ENCODE data around the gene SLC2A10. TPM values are rescaled to one million over a fixed set of nuclear protein-coding genes. Genes with fewer than 3 reads are reported as not detected.

The SLC2A10 gene
- total and polyA plus RNA-seq, 10 of the 15 experiments (the other 5 are each of a cell fraction or from before 2014, with no cell fraction given) = not detected

- Histone ChIP-seq H3K4me3 (no peak overlapping the region), H2AFZ (ENCODE audit: control insufficient read depth, low read depth, low read length) (no peak overlapping the region), H3K4me1 (ENCODE audit: control insufficient read depth, insufficient read depth, low read length) (no peaks in the 10 kb centered on the region), H3K27me3 (replicated peaks in 1 of 2; ENCODE audit: control insufficient read depth in 2 of 2, insufficient read depth in 2 of 2, low read length in 1 of 2) (no peaks in the 10 kb centered on the region), H4K20me1 (ENCODE audit: control insufficient read depth, insufficient read depth) (no peaks in the 10 kb centered on the region), H3K9me3 (replicated peaks; ENCODE audit: control insufficient read depth, insufficient read depth, low read length) (no peaks in the 10 kb centered on the region; the same call in 2 of the 3 replicates), H3K4me2 (ENCODE audit: control insufficient read depth, insufficient read depth) (no peak overlapping the region), H3K79me2 (ENCODE audit: control insufficient read depth, insufficient read depth, low read length) (no peaks in the 10 kb centered on the region), H3K36me3 (ENCODE audit: control insufficient read depth in 2 of 2, insufficient read depth in 2 of 2, low read length in 1 of 2) (no peaks in the 10 kb centered on the region), H3K27ac (ENCODE audit: control insufficient read depth, insufficient read depth) (no peak overlapping the region), H3K9ac (ENCODE audit: control insufficient read depth, insufficient read depth, low read length) (no peak overlapping the region)
- RAD21 ChIA-PET (ENCODE audit: unreplicated experiment) = no interaction called here
- intact Hi-C loops (cut with micrococcal nuclease; ENCODE audit: unreplicated experiment) (no loop called here), in situ Hi-C loops (cut with MboI) (no loop called here)
- POLR2A ChIA-PET = no interaction called here
- no TSS peak for BruUV-seq (replicated peaks)
- no peak for FAIRE-seq
- SMC1A ChIA-PET (ENCODE audit: uncharacterized antibody, unreplicated experiment) = no interaction called here
- TF ChIP-seq ZNF274 (IDR thresholded peaks at IDR 0.05; ENCODE audit: insufficient read depth, insufficient read length) = no peak
- no peak for TF ChIP-seq ATF2 (IDR thresholded peaks at IDR 0.05; ENCODE audit: low read length)
- no peak for TF ChIP-seq TARDBP (IDR thresholded peaks at IDR 0.05; ENCODE audit: borderline replicate concordance)
- TF ChIP-seq EGR1 (IDR thresholded peaks at IDR 0.05; ENCODE audit: borderline replicate concordance in 1 of 2, low read depth in 2 of 2, low read length in 2 of 2) = no peak
- TF ChIP-seq ZBTB33 (IDR thresholded peaks at IDR 0.05) = no peak
- no peak for TF ChIP-seq IKZF1 (conservative IDR thresholded peaks at IDR 0.05)
- TF ChIP-seq SREBF1 (IDR thresholded peaks at IDR 0.05; ENCODE audit: low read length) = no peak
- TF ChIP-seq CEBPZ (IDR thresholded peaks at IDR 0.05; ENCODE audit: low read depth, low read length) = no peak
- no peak for TF ChIP-seq CBX3 (IDR thresholded peaks at IDR 0.05; ENCODE audit: borderline replicate concordance, low read depth)
- no peak for TF ChIP-seq ESRRA (IDR thresholded peaks at IDR 0.05; ENCODE audit: low read length)
- no peak for TF ChIP-seq E4F1 (IDR thresholded peaks at IDR 0.05; ENCODE audit: borderline replicate concordance, partially characterized antibody)
- no peak for TF ChIP-seq CHD2 (IDR thresholded peaks at IDR 0.05; ENCODE audit: borderline replicate concordance, low read depth, low read length)
- DNase-seq (ENCODE audit: low read depth, low spot score) = no peak
- ATAC-seq = no peak
- CTCF ChIA-PET = no interaction called here
- 0% methylated on average over 1 of the region's 1 CpG for WGBS (ENCODE audit: insufficient coverage, insufficient replicate concordance, low lambda C conversion rate, missing lambda C conversion rate)
These were observed 15.0 kb downstream of the SLC2A10 start for GRCh38 chr20:46724343-46724959.

Measured in GM12878 (cell line).